GM12892 (cell line): ENCODE data around the gene FKBP6.

Experiments
- POLR2A ChIP-seq: IDR thresholded peaks from 2 replicates; pipeline ENCODE4 v1.6.1; 2011; ENCODE audit warnings: low read depth, low read length, control low read depth
- POLR2AphosphoS5 ChIP-seq: IDR thresholded peaks from 2 replicates; pipeline ENCODE4 v1.6.1; 2011; ENCODE audit warnings: low read depth, low read length, control low read depth
- TAF1 ChIP-seq: IDR thresholded peaks from 2 replicates; pipeline ENCODE4 v1.6.1; 2011; ENCODE audit warnings: low read depth, mild to moderate bottlenecking, control low read depth, low read length, borderline replicate concordance

DNA sequence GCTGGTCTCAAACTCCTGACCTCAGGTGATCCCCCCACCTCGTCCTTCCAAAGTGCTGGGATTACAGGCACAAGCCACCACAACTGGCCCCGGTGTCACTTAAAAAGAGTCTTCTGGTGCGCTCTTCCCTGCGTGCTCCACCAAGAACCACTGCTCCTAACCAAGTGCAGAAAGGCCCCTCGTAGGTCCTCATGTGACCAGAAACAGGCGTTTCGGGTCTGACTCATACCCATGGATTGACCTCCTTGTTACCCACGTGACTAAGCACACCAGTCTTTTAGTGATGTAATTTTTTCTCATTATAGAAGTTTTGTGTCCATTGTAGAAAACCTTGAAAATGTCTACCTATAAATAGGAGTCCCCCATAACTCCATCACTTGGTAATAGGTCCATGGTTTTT lies 13.9 kb downstream of the FKBP6 start:
- TF ChIP-seq POLR2A (no peak), TAF1 (no peak), POLR2AphosphoS5 (no peak)
